ENCODE results near the gene PTPN6.
"Not testable (repeated sequence)": the region's sequence is repeated elsewhere in the genome, so short reads cannot be mapped to it uniquely, and the experiment has no call there.

Gene PTPN6

DNA sequence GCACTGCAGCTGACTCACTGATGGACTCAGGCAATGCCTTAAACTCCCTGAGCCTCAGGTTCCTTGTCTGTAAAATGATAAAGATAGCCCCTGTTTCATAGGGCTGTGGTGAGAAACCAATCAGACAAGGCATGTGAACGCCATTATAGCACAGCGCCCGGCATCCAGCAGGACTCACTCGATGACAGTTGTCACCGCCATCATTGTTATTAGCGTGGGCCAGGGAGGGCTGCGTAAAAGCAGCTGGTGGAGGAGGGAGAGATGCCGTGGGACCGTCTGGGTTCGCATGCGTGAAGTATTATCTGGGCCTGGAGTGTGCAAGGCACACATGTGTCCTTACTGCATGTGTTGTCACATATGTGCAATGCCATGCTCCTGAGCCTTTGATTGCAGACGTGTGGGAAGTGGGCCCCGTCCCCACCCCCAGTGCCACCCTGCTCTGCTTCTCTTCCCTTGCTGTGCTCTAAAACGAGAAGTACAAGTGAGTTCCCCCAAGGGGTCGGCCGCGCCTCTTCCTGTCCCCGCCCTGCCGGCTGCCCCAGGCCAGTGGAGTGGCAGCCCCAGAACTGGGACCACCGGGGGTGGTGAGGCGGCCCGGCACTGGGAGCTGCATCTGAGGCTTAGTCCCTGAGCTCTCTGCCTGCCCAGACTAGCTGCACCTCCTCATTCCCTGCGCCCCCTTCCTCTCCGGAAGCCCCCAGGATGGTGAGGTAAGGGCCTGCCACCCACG lies at the start of gene PTPN6:
Gene PTPN6, plus strand, starts transcription at position 546 of the 730 bp plus-strand sequence. Its CDS starts 157 bp downstream, at position 703.
- DNase-seq (ENCODE audit: low spot score) = peak; percentile 59

GRCh38 chr12:6902448-6902847 lies 48.7 kb upstream of the PTPN6 start:
- no peak for DNase-seq (ENCODE audit: low spot score)

DNA sequence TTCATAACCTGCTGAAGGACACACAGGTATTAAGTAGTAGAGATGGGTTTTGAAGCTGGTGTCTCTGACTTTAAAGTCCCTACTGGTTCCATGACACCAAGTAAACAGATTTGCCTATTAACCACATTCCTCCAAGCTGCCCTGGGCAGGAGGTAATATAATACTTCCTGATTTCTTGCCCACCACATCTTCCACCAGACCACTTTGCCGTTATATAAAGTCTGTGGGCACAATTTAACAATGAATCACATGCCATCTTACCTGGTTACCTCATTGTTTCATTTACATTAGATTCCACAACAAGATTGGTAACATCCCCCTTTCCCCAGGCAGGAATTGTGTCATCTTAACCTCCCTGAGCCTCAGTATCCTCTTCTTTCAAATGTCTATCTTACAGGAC lies 47.4 kb upstream of the PTPN6 start:
- DNase-seq (ENCODE audit: low spot score) = no peak

DNA sequence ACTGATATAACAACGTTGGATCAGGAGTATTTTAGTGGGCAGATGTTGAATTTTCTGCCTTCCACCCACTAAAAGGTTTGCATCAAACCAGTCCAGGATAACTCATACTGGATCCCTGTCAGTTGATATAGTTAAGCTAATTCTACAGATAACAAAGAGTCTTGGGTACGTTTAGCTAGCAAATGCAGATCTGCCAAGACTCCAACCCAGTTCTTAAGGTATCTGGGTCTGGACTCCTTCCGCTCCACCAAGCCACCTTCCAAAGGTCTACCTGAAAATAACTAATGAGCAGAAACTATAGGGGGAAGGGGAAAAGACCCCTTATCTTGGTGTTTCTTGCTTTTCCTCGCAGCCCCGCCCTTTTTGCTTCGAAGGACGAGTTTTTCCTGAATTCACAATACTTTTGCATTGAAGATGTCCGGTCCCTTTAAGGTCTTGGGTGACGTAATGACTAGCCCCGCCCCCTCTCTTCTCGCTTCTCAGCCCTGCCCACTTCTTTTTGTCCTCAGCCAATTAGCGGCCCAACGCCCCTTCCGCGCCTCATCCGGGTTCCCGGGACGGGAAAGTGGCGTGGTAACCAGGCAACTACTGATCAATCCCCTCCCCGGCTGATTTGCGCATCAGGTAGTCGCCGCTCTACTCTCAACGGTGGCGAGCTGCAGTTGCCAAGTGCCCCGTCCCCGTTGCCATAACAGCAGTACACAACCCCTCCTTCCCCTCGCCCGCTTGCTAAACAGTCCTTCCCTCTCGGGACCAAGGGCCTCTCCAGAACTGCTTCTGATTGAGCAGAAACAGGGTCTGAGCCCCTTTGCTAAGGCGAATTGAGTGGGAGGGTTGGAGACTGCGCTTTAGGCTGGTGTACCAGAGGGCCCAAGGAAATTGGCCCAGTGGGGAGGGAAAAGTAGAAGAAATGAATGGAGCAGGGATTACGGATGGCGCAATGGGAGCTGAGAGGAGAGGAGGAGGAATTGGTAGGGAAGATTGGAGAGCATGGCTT lies 46.6 kb upstream of the PTPN6 start, which contains the start of gene LRRC23:
Gene LRRC23, plus strand, starts transcription at position 543 of the 997 bp plus-strand sequence. CDS start 812 bp downstream, outside the sequence.
- peak; percentile 99 for DNase-seq (ENCODE audit: low spot score)

GRCh38 chr12:6905414-6906040 lies 45.6 kb upstream of the PTPN6 start:
- no peak for DNase-seq (ENCODE audit: low spot score)

- DNase-seq (ENCODE audit: low spot score) = not testable (repeated sequence)
These were observed 43.0 kb upstream of the PTPN6 start for GRCh38 chr12:6908141-6908540.

- no peak for DNase-seq (ENCODE audit: low spot score)
These were observed 41.6 kb upstream of the PTPN6 start for GRCh38 chr12:6909421-6910145.

DNA sequence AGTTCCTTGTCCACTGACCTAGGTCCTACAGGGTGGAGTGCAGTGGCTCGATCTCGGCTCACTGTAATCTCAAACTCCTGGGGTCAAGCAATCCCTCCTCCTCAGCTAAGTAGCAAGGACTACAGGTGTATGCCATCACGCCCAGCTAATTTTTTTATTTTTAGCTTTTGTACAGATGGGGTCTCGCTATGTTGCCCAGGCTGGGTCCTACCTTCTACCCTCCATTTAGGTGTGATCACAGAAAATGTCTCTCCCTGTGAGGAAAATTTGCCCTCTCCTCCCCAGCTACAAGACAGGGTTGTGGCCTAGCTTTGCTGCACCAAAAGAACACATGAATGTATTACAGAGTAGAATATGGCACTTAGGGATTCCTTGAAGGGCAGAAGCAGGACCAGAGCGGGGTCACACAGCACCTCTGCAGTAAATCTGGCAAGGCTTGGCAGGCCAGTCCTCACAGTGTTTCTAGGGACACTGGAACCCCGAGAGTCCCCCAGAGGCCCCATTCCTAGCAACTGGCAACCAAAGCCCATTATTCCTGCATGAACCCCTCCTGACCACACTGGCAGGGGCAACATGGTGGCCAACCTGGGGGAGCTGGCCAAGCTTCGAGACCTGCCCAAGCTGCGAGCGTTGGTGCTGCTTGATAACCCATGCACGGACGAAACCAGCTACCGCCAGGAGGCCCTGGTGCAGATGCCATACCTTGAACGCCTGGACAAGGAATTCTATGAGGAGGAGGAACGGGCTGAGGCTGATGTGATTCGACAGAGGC lies 38.8 kb upstream of the PTPN6 start:
- no peak for DNase-seq (ENCODE audit: low spot score)

- DNase-seq (ENCODE audit: low spot score) = peak; percentile 89
These were observed 36.8 kb upstream of the PTPN6 start, which contains the start of gene ENO2 for GRCh38 chr12:6914246-6914946. ENO2 (plus strand) TSS chr12:6914580; CDS start chr12:6915833, 1,253 bp downstream.

- DNase-seq (ENCODE audit: low spot score) = no peak
These were observed 36.0 kb upstream of the PTPN6 start for GRCh38 chr12:6914947-6915788.

DNA sequence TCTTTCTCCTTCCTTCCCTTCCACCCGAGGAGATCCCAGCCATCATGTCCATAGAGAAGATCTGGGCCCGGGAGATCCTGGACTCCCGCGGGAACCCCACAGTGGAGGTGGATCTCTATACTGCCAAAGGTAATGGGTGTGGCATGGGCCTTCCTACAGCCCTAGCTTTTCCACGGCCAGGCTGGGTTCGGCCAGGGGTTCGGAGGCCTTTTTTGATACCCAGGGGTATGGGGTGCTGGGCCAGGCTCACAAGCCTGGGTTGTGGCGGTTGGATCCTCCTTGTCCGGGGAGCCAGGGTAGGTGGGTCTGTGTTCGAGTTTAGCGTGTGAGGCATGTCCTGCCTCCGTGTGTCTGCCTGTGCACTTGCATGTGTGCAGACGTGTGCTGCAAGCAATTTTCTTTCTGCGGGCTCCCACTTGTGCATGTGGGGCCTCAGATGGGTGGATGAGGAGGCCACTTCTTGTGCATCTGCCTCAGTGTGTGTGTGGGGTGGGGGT lies 35.3 kb upstream of the PTPN6 start:
- DNase-seq (ENCODE audit: low spot score) = no peak

GRCh38 chr12:6916426-6917200 lies 34.5 kb upstream of the PTPN6 start:
- DNase-seq (ENCODE audit: low spot score) = no peak

GRCh38 chr12:6917491-6918231 lies 33.5 kb upstream of the PTPN6 start:
- no peak for DNase-seq (ENCODE audit: low spot score)

DNA sequence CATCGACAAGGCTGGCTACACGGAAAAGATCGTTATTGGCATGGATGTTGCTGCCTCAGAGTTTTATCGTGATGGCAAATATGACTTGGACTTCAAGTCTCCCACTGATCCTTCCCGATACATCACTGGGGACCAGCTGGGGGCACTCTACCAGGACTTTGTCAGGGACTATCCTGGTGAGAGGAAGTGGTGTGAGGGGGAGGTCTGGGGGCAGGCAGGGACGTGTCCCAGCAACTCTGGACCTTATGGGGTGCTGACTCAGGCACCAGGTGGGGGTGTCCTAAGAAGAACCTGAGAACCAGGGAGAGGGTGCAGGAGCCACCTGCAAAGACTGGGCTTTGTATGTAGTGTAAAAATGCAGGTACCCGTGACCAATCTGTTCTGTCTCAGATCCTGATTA lies 31.6 kb upstream of the PTPN6 start:
- DNase-seq (ENCODE audit: low spot score) = no peak

DNA sequence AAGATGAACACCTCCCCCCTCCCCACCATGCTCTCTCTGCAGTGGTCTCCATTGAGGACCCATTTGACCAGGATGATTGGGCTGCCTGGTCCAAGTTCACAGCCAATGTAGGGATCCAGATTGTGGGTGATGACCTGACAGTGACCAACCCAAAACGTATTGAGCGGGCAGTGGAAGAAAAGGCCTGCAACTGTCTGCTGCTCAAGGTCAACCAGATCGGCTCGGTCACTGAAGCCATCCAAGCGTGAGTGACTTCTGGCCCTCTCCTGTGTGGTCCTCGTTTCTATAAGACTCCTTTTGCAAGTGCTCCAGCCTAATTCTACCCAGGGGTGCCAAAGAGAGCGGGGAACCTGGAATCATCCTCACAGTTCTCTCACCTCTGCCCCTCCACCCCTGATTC lies 29.6 kb upstream of the PTPN6 start:
- no peak for DNase-seq (ENCODE audit: low spot score)

DNA sequence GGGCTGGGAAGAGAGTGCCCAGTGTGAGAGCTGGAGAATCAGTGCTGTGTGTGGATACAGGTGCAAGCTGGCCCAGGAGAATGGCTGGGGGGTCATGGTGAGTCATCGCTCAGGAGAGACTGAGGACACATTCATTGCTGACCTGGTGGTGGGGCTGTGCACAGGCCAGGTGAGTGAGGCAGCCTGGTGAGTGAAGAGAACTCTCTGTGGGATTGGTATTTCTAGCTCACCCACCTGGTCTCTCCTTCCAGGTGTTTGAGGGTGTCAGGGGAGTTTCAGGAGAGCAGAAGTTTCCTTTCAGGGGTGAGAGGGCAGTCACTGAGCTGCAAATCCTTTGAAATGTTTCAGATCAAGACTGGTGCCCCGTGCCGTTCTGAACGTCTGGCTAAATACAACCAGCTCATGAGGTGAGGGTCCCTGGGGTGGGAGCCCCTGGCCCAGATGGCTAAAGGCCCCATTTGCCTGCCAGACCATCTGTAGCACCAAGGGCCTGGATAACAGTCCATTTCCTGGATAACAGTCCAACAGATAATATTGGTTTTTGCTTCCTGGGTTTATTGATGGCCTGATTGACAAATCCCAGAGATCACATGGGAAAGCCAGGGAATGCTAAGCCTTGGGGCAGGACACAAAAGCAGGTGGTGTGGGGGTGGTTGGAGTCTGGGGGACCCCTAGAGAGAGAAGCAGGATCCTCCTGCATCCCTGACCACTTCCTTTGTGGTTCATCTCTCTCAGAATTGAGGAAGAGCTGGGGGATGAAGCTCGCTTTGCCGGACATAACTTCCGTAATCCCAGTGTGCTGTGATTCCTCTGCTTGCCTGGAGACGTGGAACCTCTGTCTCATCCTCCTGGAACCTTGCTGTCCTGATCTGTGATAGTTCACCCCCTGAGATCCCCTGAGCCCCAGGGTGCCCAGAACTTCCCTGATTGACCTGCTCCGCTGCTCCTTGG lies 28.9 kb upstream of the PTPN6 start:
- no peak for DNase-seq (ENCODE audit: low spot score)
